GM18508 (cell line): Measurements from ENCODE around the gene C11orf97.

ENCODE experiments used
- ATAC-seq: cut with Tn5 transposase; IDR thresholded peaks from one replicate; pipeline ENCODE4 v1.9.1; 2021; ENCODE audit warnings: moderate number of reproducible peaks; ENCODE audit not compliant: insufficient read depth, unreplicated experiment

C11orf97 gene

DNA sequence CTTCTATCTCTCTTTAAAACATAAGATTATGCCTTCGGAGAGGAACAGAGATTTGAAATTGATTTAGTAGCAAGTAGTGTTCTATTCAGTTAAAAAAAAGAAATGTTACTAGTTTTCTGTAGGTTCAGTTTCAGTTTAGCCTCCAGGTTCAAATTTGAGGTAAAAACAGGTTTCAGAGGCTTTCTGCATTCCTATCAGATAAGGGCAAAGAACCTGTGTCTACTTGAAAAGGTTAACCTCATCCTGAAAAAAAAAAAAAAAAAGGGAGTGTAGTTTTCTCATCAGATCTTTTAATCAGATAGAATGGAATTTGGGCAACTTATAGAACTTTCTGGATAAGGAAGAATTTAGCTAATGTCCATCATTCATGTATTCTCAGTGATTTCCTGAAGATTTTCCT lies 12.1 kb downstream of the C11orf97 start:
- no peak for ATAC-seq

DNA sequence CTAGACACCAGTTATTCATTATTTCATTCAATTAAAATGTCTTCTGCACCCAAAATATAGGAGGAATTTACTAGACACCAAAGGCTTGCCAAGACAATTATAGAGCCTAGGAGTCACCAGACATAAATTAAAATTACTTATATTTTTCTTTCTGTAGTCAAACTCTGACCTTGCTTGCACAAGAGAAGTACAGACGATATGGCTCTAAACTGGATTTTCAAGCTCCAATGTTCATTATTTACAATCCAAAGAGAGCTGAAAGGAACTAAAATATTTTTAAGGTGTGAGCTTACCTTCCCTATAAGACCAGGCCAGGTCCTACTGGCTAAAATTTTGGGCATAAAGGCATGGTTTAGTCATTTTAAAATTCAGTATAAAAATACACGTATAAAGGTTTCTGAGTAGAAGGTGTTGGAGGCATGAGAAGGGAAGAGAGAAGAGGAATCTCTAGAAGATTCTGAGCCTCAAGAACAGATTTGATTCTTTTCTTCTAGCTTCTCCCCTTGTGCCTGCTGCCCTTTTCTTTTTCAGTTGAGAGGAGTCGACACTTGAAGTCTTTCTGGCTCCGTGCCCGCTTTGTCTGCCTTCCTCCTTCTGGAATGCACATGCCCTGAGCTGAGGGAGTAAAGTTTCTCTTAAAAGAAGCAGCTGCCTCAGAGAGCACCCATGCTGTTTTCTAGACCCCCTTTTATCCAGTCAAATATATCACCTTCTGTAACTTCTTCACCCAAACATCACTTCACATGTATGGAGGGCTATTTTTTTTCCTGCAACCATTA lies 13.5 kb downstream of the C11orf97 start:
- no peak for ATAC-seq

DNA sequence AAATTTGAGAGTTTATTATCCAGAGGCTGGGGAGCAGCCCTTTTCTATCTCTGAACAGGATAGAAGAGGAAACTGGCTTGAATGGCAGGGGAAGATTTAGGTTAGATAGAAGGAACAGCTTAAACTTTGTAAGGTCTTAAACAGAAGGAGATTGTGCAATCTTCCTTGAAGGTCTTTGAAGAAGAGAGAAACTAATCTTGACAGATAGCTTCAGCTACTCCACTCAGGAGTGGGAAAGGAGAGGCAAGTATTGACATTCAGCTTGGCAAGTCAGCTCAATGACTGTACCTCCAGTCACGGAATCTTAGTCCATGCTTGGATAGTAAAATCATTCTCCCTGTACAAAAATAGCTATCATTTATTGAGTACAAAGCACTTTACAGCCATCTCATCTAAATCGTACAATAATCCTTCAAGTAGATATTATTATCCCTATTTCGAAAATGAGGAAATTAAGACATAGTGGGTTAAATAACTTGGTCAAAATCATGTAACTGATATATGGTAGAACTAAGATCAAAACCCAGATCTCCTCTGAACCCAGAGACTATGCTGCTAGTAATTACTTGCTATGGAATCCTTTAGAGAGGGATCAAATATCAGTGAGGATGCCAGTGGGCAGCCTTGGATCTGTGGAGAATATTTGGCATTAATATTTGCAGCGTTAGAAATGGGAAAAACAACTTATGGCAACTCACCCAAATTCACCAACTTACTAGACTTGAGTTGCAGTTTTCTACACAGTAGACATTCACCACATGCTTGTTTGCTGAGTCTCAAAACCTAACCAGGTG lies 14.6 kb downstream of the C11orf97 start:
- ATAC-seq: no peak

DNA sequence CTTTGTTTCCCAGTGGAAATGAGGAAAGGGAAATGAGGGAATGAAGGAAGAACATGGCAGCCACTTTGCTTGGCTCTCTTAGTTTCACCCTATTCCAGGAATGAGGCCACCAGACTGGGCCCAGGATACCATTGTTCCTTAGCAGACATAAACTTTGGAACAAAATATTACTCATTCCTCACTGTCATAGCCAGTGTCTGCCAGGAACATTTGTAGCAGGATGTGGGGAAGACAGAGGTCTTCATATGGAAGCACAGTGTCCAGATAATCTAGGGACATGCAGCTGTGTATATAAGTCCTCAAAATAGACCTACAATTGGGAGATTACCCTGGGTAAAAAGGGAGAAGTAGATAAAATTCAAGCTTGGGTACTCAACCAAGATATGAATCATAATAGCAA lies 16.3 kb downstream of the C11orf97 start:
- no peak for ATAC-seq

DNA sequence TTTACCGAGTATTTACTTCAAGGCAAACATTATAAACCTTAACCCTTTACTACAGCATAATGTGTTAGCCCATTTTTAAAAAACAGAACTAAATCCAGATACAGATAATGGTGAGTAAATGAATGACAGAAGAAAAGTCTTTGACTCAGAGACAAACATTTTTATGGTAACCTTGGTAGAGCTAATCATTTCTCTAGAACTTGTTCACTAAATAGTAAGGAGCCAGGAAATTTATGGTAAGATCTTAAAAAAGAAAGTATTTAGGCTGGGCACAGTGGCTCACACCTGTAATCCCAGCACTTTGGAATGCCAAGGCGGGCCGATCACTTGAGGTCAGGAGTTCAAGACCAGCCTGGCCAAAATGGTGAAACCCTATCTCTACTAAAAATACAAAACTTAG lies 19.9 kb downstream of the C11orf97 start:
- ATAC-seq: no peak

DNA sequence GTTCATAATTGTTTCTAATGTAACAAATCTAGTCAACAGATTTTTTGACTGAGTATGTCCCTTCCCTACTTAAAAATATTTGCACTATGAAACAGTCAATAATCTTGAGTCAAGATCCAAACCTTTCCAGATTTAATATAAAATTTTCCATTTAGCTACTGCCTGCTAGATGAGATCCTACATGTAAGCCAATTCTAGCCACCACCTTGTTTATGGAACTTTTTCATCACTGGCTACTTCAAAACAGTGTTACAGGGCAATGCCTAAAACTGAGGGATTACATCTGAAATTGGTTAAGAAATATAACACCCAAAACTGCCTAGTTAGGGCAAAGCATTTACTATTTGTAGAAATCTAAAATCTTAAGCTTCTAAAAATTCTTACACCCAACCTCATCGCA lies 20.9 kb downstream of the C11orf97 start:
- ATAC-seq: no peak

DNA sequence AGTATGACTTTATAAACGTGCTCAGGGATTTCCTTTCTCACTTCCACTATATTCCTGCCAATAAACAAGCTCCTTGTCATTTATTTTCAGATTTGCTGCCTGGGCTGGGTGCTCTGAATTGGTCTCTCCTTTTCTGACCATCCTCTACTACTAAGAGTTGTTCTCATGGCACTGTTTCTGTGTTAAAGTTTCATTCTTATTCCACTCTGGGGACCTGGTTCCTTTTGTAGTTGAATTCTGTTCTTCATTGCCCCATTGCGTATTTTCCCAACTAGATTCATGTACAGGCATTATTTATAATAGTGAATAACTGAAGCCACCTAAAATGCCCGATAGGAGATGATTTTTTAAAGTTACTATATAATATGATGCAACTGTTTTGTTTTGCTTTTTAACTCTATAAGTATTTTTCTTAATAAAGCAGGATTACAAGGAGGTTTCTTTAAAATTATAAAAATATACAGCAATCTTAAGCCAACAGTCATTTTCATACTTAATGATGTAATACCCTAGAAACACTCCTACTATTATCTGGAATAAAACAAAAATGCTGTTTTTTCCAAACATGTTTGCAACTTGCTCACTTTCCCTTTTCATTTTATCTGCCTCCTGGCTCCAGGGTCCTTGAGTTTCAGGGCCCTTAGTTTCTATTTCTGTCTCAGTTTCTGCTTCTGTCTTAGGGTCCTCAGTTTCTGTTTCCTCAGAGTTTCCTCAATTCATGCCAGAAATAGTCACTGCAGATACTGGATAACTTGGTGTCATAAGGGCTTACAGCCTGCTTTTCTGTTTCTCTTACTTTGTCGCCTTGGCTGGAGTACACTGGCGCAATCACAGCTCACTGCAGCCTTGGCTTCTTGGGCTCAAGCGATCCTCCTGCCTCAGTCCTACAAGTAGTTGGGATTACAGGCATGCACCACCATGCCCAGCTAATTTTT lies 21.7 kb downstream of the C11orf97 start:
- ATAC-seq: no peak

DNA sequence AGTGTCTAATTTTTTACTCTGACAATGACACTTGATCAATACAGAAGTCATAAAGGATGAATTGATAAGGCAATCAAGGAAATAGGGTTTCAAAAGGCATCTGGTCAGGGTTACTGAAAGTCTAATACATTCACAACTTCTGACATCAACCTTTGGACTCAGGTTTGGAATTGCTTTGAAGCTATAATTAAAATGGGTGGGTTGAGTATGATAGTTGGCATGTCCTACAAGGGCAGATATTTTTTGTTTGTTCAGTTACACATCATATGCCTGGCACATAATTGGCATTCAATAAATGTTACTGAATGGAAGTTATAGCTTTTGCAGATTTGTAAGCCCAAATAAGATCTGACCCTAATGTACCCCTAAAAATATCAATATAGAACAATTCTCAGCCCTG lies 24.1 kb downstream of the C11orf97 start:
- no peak for ATAC-seq

DNA sequence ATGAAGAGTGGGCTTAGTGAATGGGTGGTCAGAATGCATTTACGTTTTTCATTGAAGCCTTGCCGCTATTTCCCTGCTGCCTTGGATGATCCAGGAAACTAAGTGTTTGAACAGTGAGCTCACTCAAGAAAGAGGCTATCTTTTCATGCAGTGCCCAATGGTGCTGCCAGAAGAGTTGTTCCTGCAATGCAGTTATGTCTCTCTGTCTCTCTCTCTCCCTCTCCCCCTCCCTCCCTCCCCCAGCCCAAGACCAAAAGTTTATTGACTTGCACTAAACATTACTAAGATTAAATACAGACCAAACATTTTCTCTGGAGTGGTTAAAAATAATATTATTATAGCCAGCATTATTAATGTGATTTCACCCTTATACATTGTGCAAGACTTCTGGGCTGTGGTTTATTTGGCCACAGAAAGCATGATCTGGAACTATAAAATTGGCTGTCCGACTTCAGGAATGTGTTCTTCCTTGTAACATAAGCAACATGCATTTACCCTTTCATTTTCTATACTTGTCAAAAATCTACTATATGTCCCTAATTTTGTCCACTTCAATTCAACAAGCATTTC lies 24.9 kb downstream of the C11orf97 start:
- ATAC-seq: no peak

DNA sequence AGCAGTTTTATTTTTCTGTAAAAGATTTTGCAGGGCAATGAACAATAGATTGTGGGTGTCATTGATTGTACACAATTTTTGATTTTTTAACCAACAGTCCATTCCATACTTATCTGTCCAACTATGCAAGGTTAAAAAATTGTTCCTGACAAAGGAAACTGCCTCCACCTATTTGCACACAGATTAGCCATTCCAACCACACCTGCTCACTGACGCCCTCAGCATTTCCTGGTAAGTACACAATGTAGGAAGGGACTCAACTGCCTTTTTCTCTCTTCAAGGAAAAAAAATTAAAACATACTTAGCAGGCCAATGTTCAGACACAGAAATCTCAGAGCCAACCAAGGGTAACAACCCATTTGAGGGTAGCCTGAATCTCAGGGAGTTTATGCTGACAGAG lies 27.2 kb downstream of the C11orf97 start:
- no peak for ATAC-seq

DNA sequence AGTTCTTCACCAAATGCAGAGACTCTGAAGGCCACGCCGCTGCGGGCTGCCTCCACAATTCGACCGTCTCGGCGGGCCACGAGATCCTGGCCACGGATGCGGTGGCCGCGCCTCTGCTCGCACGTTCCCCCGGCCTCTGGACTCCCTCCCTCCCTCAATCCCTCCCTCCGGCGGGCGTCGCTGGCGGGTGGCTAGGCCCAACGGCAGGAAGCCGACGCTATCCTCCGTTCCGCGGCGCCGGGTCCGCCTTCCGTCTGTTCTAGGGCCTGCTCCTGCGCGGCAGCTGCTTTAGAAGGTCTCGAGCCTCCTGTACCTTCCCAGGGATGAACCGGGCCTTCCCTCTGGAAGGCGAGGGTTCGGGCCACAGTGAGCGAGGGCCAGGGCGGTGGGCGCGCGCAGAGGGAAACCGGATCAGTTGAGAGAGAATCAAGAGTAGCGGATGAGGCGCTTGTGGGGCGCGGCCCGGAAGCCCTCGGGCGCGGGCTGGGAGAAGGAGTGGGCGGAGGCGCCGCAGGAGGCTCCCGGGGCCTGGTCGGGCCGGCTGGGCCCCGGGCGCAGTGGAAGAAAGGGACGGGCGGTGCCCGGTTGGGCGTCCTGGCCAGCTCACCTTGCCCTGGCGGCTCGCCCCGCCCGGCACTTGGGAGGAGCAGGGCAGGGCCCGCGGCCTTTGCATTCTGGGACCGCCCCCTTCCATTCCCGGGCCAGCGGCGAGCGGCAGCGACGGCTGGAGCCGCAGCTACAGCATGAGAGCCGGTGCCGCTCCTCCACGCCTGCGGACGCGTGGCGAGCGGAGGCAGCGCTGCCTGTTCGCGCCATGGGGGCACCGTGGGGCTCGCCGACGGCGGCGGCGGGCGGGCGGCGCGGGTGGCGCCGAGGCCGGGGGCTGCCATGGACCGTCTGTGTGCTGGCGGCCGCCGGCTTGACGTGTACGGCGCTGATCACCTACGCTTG lies 31.7 kb downstream of the C11orf97 start, which contains the start of gene FUT4:
TSS of gene FUT4 (plus strand) at position 227 of the 951 bp plus-strand sequence. CDS start at position 440, 213 bp downstream.
- ATAC-seq: peak; percentile 74

DNA sequence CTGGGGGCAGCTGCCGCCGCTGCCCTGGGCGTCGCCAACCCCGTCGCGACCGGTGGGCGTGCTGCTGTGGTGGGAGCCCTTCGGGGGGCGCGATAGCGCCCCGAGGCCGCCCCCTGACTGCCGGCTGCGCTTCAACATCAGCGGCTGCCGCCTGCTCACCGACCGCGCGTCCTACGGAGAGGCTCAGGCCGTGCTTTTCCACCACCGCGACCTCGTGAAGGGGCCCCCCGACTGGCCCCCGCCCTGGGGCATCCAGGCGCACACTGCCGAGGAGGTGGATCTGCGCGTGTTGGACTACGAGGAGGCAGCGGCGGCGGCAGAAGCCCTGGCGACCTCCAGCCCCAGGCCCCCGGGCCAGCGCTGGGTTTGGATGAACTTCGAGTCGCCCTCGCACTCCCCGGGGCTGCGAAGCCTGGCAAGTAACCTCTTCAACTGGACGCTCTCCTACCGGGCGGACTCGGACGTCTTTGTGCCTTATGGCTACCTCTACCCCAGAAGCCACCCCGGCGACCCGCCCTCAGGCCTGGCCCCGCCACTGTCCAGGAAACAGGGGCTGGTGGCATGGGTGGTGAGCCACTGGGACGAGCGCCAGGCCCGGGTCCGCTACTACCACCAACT lies 32.5 kb downstream of the C11orf97 start:
- no peak for ATAC-seq

DNA sequence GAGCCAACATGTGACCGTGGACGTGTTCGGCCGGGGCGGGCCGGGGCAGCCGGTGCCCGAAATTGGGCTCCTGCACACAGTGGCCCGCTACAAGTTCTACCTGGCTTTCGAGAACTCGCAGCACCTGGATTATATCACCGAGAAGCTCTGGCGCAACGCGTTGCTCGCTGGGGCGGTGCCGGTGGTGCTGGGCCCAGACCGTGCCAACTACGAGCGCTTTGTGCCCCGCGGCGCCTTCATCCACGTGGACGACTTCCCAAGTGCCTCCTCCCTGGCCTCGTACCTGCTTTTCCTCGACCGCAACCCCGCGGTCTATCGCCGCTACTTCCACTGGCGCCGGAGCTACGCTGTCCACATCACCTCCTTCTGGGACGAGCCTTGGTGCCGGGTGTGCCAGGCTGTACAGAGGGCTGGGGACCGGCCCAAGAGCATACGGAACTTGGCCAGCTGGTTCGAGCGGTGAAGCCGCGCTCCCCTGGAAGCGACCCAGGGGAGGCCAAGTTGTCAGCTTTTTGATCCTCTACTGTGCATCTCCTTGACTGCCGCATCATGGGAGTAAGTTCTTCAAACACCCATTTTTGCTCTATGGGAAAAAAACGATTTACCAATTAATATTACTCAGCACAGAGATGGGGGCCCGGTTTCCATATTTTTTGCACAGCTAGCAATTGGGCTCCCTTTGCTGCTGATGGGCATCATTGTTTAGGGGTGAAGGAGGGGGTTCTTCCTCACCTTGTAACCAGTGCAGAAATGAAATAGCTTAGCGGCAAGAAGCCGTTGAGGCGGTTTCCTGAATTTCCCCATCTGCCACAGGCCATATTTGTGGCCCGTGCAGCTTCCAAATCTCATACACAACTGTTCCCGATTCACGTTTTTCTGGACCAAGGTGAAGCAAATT lies 33.3 kb downstream of the C11orf97 start:
- ATAC-seq: no peak

DNA sequence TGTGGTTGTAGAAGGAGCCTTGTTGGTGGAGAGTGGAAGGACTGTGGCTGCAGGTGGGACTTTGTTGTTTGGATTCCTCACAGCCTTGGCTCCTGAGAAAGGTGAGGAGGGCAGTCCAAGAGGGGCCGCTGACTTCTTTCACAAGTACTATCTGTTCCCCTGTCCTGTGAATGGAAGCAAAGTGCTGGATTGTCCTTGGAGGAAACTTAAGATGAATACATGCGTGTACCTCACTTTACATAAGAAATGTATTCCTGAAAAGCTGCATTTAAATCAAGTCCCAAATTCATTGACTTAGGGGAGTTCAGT lies 33.9 kb downstream of the C11orf97 start:
- ATAC-seq: no peak

DNA sequence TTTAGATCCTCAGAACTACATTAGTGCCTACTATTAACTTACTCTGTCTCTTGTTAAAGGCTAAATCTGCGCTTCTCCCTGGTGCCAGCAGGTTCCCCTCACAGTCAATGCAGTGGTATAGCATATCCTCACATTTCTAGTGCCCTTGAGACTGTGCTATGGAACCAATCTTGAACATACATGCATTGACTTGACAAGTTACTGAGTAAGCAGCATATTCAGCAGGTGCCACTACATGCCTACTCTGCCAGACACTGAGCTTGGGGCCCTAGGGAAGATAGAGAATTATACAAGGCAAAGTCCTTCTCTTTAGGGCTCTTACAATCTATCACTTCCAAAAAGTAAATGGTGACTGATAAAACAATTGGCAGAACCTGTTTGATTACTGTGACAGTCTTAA lies 34.6 kb downstream of the C11orf97 start:
- ATAC-seq: no peak

DNA sequence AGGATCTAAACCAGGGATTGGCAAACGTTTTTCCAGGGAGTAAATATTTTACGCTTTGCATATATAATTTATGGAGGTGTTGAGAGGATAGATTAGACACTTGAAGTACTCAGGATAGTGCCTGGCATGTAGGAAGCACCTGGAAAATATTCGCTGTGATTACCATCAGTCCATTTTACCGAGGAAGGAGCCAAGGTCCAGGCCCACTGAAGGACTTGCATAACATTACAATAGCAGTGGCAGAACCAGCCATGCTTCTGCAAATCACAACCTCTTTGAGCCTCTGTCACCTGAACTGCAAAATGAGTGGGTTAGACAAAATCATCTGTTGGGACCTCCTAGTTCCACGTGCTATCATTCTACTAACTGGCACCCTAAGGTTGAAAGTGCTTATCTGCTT lies 36.9 kb downstream of the C11orf97 start:
- no peak for ATAC-seq

DNA sequence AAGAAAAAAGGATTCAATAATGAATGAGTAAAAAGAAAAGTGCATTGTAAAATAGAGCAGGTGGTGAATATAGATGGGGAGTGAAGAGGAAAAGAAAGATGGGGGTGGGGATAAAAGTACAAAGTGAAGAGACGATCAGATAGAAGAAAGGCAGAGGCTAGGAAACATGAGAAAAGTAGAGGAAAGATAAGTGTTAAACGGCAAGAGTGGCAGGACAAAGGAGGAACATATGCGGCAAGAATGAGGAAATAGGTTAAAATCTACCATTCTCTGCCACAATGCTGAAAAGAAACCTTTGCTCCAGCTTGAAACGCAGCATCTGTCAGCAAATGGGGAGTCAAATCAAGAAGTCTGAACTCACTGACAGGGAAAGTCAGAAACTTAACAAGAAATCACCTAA lies 38.3 kb downstream of the C11orf97 start:
- no peak for ATAC-seq

DNA sequence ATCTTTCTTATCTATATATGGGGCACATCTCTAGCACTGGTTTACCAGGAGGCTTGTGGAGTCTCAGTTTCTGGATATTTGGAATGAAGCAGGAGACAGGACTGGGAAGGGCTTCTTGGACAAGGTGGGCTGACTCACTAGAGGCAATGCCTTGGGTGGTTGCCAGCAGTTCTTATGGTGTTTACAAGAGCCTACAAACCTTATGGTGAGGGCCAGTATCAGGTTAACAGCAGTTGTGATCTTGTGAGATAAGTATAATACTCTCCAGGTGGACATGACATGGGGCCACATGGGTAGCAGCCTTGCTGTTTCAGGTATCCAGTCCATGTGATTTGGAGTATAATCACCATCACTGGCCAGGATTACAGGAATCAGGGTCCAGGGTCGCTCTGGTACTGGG lies 41.7 kb downstream of the C11orf97 start:
- ATAC-seq: no peak
